ENCODE results near the gene ZNF445.

Gene ZNF445

DNA sequence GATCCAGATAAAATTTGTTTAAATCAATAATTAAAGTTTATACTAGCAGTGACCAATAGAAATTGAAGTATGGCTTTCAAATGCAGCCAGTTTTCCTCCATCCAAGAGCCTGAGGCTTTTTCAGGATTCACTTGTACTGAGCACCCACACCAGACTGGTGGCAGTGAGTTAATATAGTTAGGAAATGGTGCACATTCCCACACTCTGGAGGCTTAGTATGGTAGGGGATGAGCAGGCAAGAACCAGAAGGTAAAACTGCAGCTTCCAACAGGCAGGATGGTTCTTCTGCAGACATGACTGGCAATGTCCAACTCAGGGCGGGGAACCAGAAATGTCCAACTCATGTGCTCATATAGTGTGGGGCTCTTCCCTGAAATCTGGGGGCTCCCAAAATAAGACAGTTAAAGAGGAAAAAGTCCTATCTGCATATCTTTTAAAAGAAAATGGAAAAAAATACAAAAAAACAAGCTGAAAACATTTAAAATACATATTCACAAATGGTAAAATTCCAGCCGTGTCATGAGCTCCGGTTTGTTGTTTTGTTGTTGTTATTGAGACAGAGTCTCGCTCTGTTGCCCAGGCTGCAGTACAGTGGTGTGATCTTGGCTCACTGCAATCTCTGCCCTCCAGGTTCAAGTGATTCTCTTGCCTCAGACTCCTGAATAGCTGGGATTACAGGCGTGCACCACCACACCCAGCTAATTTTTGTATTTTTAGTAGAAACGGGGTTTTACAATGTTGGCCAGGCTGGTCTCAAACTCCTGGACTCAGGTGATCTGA is 18.4 kb upstream of the ZNF445 start:
- no peak for TF ChIP-seq NFIC (IDR thresholded peaks at IDR 0.05)
- no peak for TF ChIP-seq TEAD4 (IDR thresholded peaks at IDR 0.05)
- no peak for TF ChIP-seq CREB1 (IDR thresholded peaks at IDR 0.05; ENCODE audit: low read depth)

DNA sequence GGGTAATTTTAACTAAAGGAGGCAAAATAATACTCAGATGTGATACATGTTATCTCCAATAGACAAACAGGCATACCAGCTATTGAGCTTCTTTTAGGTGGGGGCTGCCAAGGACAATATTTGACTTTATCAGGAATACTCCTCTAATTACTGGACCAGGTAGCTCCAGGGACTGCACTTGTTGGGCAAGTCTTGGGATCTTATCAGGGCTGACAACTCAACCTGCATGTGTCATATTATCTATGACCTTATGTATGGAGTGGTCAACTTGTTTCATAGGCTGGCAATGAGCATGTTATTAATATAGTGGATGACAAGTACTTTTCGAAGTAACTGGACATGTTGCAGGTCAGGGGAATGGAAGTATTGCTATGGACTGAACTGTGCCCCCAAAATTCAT is 15.0 kb upstream of the ZNF445 start:
- TF ChIP-seq RAD21 (IDR thresholded peaks at IDR 0.05; ENCODE audit: low read depth) (no peak), TCF12 (IDR thresholded peaks at IDR 0.05; ENCODE audit: low read depth) (no peak), TAF1 (IDR thresholded peaks at IDR 0.05; ENCODE audit: low read depth) (no peak), CREB1 (IDR thresholded peaks at IDR 0.05; ENCODE audit: low read depth) (no peak), EGR1 (IDR thresholded peaks at IDR 0.05) (no peak), CEBPB (IDR thresholded peaks at IDR 0.05) (no peak), ZBTB7A (IDR thresholded peaks at IDR 0.05; ENCODE audit: low read depth) (no peak), YY1 (IDR thresholded peaks at IDR 0.05; ENCODE audit: low read depth) (no peak), NFIC (IDR thresholded peaks at IDR 0.05) (no peak), EP300 (IDR thresholded peaks at IDR 0.05; ENCODE audit: borderline replicate concordance) (no peak), FOXM1 (IDR thresholded peaks at IDR 0.05; ENCODE audit: borderline replicate concordance, low read depth) (no peak)
- TF ChIP-seq, protein P1, sequence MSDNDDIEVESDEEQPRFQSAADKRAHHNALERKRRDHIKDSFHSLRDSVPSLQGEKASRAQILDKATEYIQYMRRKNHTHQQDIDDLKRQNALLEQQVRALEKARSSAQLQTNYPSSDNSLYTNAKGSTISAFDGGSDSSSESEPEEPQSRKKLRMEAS (IDR thresholded peaks at IDR 0.05), result no peak
- TF ChIP-seq, protein P2, sequence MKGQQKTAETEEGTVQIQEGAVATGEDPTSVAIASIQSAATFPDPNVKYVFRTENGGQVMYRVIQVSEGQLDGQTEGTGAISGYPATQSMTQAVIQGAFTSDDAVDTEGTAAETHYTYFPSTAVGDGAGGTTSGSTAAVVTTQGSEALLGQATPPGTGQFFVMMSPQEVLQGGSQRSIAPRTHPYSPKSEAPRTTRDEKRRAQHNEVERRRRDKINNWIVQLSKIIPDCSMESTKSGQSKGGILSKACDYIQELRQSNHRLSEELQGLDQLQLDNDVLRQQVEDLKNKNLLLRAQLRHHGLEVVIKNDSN (IDR thresholded peaks at IDR 0.05), result no peak
- TF ChIP-seq, protein P3, sequence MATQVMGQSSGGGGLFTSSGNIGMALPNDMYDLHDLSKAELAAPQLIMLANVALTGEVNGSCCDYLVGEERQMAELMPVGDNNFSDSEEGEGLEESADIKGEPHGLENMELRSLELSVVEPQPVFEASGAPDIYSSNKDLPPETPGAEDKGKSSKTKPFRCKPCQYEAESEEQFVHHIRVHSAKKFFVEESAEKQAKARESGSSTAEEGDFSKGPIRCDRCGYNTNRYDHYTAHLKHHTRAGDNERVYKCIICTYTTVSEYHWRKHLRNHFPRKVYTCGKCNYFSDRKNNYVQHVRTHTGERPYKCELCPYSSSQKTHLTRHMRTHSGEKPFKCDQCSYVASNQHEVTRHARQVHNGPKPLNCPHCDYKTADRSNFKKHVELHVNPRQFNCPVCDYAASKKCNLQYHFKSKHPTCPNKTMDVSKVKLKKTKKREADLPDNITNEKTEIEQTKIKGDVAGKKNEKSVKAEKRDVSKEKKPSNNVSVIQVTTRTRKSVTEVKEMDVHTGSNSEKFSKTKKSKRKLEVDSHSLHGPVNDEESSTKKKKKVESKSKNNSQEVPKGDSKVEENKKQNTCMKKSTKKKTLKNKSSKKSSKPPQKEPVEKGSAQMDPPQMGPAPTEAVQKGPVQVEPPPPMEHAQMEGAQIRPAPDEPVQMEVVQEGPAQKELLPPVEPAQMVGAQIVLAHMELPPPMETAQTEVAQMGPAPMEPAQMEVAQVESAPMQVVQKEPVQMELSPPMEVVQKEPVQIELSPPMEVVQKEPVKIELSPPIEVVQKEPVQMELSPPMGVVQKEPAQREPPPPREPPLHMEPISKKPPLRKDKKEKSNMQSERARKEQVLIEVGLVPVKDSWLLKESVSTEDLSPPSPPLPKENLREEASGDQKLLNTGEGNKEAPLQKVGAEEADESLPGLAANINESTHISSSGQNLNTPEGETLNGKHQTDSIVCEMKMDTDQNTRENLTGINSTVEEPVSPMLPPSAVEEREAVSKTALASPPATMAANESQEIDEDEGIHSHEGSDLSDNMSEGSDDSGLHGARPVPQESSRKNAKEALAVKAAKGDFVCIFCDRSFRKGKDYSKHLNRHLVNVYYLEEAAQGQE (IDR thresholded peaks at IDR 0.05; ENCODE audit: low read depth), result no peak

DNA sequence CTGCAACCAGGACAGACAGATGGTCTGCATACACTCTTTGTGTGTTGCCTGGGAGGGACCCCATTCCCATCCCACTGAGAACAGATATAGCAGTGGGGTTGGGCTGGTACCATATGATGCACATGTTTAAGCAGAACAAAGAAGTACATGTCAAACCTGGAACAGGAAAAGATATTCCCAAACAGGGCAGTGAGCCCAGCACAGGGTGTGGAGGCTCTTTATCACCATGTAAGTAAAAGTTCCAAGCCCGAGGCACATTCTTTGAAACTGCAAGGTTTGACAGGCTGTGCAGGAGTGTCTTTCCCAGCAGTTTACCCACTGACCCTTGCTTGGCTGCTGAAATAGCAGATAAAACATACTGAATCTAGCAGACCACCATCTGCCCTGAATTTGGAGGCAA is 5.3 kb upstream of the ZNF445 start:
- TF ChIP-seq TCF12 (IDR thresholded peaks at IDR 0.05; ENCODE audit: low read depth) (no peak), EP300 (IDR thresholded peaks at IDR 0.05; ENCODE audit: borderline replicate concordance) (no peak), TEAD4 (IDR thresholded peaks at IDR 0.05) (no peak), TAF1 (IDR thresholded peaks at IDR 0.05; ENCODE audit: low read depth) (no peak), ZBTB7A (IDR thresholded peaks at IDR 0.05; ENCODE audit: low read depth) (no peak), EGR1 (IDR thresholded peaks at IDR 0.05) (no peak), FOXM1 (IDR thresholded peaks at IDR 0.05; ENCODE audit: borderline replicate concordance, low read depth) (no peak), CREB1 (IDR thresholded peaks at IDR 0.05; ENCODE audit: low read depth) (no peak)
- TF ChIP-seq, protein P1 (IDR thresholded peaks at IDR 0.05), result no peak
- TF ChIP-seq, protein P2 (IDR thresholded peaks at IDR 0.05), result no peak

DNA sequence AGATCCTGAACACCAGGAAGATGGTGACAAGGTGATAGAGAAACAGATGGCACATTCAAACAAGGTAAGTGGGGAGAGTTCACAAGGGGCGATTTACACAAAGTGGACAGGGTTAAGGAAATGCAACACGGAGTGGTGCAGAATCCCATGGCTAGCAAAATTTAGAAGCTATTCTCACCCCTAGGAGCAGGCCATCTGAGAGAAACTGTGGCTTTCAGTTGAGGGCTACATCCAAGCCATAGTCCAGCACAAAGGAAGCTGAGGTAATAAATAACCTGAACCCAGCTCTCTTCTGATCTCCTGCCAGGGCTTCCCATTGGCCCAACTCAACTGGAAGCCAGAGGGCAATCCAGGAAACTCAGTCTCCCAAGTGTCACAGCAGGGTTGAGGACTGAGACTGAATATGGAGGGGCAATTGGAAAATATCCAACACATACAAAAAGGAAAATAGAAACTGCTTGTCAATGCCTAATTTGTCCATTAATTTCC is 1.2 kb upstream of the ZNF445 start:
- TF ChIP-seq, protein P1 (IDR thresholded peaks at IDR 0.05), result no peak

DNA sequence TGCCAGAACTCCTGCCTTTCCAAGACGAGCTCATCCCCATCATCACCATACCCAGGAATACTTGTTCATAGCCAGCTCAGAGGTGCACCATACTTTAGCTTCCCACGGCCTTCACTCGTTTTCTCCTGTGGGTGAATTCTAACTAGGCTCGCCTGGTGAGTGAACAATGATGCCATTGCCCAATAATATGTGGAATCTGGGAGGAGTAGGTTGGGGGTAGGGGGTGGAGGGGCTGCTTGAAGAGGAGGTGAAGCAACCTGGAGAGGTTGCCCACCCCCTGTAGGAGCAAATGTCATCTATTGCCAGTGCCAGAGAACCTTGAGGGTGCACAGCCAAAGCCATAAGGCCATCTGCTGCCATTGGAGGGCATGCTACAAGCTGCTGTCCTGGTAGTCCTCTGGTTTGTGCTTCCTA is 592 bp upstream of the ZNF445 start:
- TF ChIP-seq EGR1 (IDR thresholded peaks at IDR 0.05) (no peak), RAD21 (IDR thresholded peaks at IDR 0.05; ENCODE audit: low read depth) (no peak), TEAD4 (IDR thresholded peaks at IDR 0.05) (no peak), NFIC (IDR thresholded peaks at IDR 0.05) (no peak), YY1 (IDR thresholded peaks at IDR 0.05; ENCODE audit: low read depth) (no peak)
- TF ChIP-seq, protein P1 (IDR thresholded peaks at IDR 0.05), result no peak

DNA sequence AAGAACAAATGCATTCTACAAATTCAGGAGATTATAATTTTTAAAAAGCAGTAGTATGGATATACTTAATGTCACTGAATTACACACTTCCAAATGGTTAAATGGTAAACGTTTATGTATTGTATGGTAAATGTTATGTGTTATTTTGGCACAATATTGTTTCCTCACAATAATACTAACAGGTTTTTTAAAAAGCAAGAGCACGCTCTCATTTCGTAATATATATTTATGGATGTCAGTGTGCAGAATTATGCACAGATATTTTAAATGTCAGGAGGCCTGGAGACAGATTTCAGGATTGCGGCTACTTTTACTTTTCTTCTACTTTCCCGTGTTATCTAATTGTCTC is 533 bp downstream of the ZNF445 start:
- no peak for TF ChIP-seq EGR1 (IDR thresholded peaks at IDR 0.05)
- TF ChIP-seq CREB1 (IDR thresholded peaks at IDR 0.05; ENCODE audit: low read depth), result no peak
- no peak for TF ChIP-seq ZBTB7A (IDR thresholded peaks at IDR 0.05; ENCODE audit: low read depth)
- no peak for TF ChIP-seq TAF1 (IDR thresholded peaks at IDR 0.05; ENCODE audit: low read depth)
- TF ChIP-seq YY1 (IDR thresholded peaks at IDR 0.05; ENCODE audit: low read depth), result no peak
- TF ChIP-seq CEBPB (IDR thresholded peaks at IDR 0.05), result no peak

DNA sequence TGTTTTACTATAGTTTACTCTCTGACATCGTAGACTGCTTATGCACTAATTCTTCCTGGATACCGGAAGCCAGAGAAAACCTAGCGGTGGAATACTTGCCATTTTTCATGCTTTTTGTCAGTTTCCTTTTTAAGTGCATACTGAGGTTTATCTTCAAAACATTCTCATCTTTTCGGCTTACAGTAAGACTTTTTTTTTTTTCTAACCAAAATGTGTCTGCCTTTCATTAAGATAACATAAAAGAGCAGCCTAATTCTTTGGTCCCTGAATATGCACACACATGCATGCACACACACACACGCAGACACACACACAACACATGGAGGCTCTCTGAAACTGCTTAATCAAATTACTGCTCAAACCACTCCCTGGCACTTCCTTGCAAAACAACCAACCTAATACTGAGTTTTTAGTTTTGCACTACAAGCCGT is 1.3 kb downstream of the ZNF445 start:
- TF ChIP-seq FOXM1 (IDR thresholded peaks at IDR 0.05; ENCODE audit: borderline replicate concordance, low read depth) (no peak), NFIC (IDR thresholded peaks at IDR 0.05) (no peak), EP300 (IDR thresholded peaks at IDR 0.05; ENCODE audit: borderline replicate concordance) (no peak), TCF12 (IDR thresholded peaks at IDR 0.05; ENCODE audit: low read depth) (no peak), EGR1 (IDR thresholded peaks at IDR 0.05) (no peak), RAD21 (IDR thresholded peaks at IDR 0.05; ENCODE audit: low read depth) (no peak), CEBPB (IDR thresholded peaks at IDR 0.05) (no peak), ZBTB7A (IDR thresholded peaks at IDR 0.05; ENCODE audit: low read depth) (no peak), TEAD4 (IDR thresholded peaks at IDR 0.05) (no peak)
- TF ChIP-seq, protein P1 (IDR thresholded peaks at IDR 0.05), result no peak
- TF ChIP-seq, protein P2 (IDR thresholded peaks at IDR 0.05), result no peak
